ENCODE data around the gene KCNMA1. TPM values are rescaled to one million over a fixed set of nuclear protein-coding genes. Genes with fewer than 3 reads are reported as not detected.

KCNMA1 gene
- total and polyA plus RNA-seq, 2 donors (not counting 1 experiment from before 2014, with no cell fraction given), result 0.82 to 3.1 TPM

DNA sequence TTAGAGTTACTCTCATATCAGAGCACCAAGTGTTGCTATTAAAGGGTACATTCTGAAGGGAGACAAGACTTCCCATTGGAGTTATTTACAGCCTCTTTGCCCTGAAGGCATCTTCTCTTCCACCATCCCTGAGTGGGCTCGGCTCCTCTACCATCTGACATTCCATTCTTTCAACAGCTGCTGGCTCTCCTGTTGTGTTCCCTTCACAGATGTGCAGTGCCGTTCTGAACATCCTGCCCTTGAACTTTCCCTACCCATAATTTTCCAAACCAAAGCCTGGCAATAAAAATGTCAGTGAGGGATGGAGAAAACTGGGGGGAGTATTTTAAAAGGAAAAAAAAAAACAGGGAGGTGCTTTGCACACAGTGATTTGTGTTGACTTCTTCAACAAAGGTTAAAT, 392.9 kb downstream of the KCNMA1 start:
- ChIA-PET POLR2A (no interaction called here), CTCF (interaction anchor here (1.6 kb wide), 1 partner anchor 79 kb away, joined by 3 read pairs; no protein-coding TSS in a partner anchor)
- no CpG with 5 or more reads among the region's 2 CpGs for WGBS (ENCODE audit: insufficient coverage)
- H3K36me3 ChIP-seq (replicated peaks in 1 of 2; ENCODE audit: control extremely low read depth in 1 of 2, control insufficient read depth in 1 of 2, extremely low read depth in 1 of 2, insufficient read depth in 2 of 2, low read length in 1 of 2), result no peaks in the 10 kb centered on the region
- H3K27ac ChIP-seq (ENCODE audit: low read length in 2 of 2), result no peak overlapping the region
- Mint-ChIP-seq H3K4me1 (peaks cover 3% of the 10 kb centered on the region), H3K27ac (no peak overlapping the region), H3K27me3 (no peaks in the 10 kb centered on the region), H3K9me3 (ENCODE audit: insufficient read depth) (no peaks in the 10 kb centered on the region), H3K4me3 (no peak overlapping the region)
- H3K9me3 ChIP-seq (ENCODE audit: control extremely low read depth in 1 of 3, control insufficient read depth in 2 of 3, insufficient read depth in 1 of 3, low read length in 2 of 3), result no peaks in the 10 kb centered on the region
- H3K4me1 ChIP-seq (ENCODE audit: control insufficient read depth in 2 of 2, insufficient read depth in 2 of 2, low read length in 2 of 2), result no peaks in the 10 kb centered on the region
- H3K27me3 ChIP-seq (replicated peaks in 1 of 4; ENCODE audit: control extremely low read depth in 1 of 4, control insufficient read depth in 3 of 4, insufficient read depth in 4 of 4, low read length in 3 of 4), result no peaks in the 10 kb centered on the region
- no peak overlapping the region for H3K4me2 ChIP-seq (replicated peaks; ENCODE audit: low read depth, low read length, poor library complexity, severe bottlenecking)
- no peak overlapping the region for H3K9ac ChIP-seq (ENCODE audit: low read length)
- intact Hi-C loops (cut with micrococcal nuclease), result no loop called here
- H4K20me1 ChIP-seq (ENCODE audit: control insufficient read depth, insufficient read depth, low read length, poor library complexity, severe bottlenecking), result no peaks in the 10 kb centered on the region
- DNase-seq (no peak), ATAC-seq (ENCODE audit: low read depth) (no peak)
- H3K4me3 ChIP-seq (ENCODE audit: control extremely low read depth in 1 of 5, extremely low read depth in 1 of 5, insufficient read depth in 1 of 5, low read depth in 2 of 5, low read length in 4 of 5), result no peak overlapping the region
- no peak for TF ChIP-seq EZH2 (IDR thresholded peaks at IDR 0.05; ENCODE audit: borderline replicate concordance, insufficient read depth, low read depth, low read length, poor library complexity, severe bottlenecking)
- TF ChIP-seq, protein P1, sequence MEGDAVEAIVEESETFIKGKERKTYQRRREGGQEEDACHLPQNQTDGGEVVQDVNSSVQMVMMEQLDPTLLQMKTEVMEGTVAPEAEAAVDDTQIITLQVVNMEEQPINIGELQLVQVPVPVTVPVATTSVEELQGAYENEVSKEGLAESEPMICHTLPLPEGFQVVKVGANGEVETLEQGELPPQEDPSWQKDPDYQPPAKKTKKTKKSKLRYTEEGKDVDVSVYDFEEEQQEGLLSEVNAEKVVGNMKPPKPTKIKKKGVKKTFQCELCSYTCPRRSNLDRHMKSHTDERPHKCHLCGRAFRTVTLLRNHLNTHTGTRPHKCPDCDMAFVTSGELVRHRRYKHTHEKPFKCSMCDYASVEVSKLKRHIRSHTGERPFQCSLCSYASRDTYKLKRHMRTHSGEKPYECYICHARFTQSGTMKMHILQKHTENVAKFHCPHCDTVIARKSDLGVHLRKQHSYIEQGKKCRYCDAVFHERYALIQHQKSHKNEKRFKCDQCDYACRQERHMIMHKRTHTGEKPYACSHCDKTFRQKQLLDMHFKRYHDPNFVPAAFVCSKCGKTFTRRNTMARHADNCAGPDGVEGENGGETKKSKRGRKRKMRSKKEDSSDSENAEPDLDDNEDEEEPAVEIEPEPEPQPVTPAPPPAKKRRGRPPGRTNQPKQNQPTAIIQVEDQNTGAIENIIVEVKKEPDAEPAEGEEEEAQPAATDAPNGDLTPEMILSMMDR (IDR thresholded peaks at IDR 0.05), result no peak
- H3K79me2 ChIP-seq (ENCODE audit: control insufficient read depth, insufficient read depth, low read length), result no peaks in the 10 kb centered on the region
- no peak overlapping the region for H2AFZ ChIP-seq (ENCODE audit: insufficient read depth, low read depth, low read length, poor library complexity, severe bottlenecking)

- no peaks in the 10 kb centered on the region for H4K20me1 ChIP-seq (ENCODE audit: control insufficient read depth, insufficient read depth, low read length, poor library complexity, severe bottlenecking)
- H3K4me1 ChIP-seq (ENCODE audit: control insufficient read depth in 2 of 2, insufficient read depth in 2 of 2, low read length in 2 of 2), result no peaks in the 10 kb centered on the region
- H3K9me3 ChIP-seq (ENCODE audit: control extremely low read depth in 1 of 3, control insufficient read depth in 2 of 3, insufficient read depth in 1 of 3, low read length in 2 of 3), result no peaks in the 10 kb centered on the region
- Mint-ChIP-seq H3K4me3 (no peak overlapping the region), H3K4me1 (peaks cover 3% of the 10 kb centered on the region), H3K27ac (no peak overlapping the region), H3K27me3 (no peaks in the 10 kb centered on the region), H3K9me3 (ENCODE audit: insufficient read depth) (no peaks in the 10 kb centered on the region)
- no peak for TF ChIP-seq EZH2 (IDR thresholded peaks at IDR 0.05; ENCODE audit: borderline replicate concordance, insufficient read depth, low read depth, low read length, poor library complexity, severe bottlenecking)
- TF ChIP-seq, protein P1 (IDR thresholded peaks at IDR 0.05), result no peak
- CTCF ChIA-PET, result no interaction called here
- no peak overlapping the region for H2AFZ ChIP-seq (ENCODE audit: insufficient read depth, low read depth, low read length, poor library complexity, severe bottlenecking)
- WGBS (ENCODE audit: insufficient coverage), result no CpG with 5 or more reads among the region's 2 CpGs
- ATAC-seq (ENCODE audit: low read depth) (no peak), DNase-seq (no peak)
- intact Hi-C loops (cut with micrococcal nuclease), result no loop called here
- no peak overlapping the region for H3K4me3 ChIP-seq (ENCODE audit: control extremely low read depth in 1 of 5, extremely low read depth in 1 of 5, insufficient read depth in 1 of 5, low read depth in 2 of 5, low read length in 4 of 5)
- no peaks in the 10 kb centered on the region for H3K27me3 ChIP-seq (replicated peaks in 1 of 4; ENCODE audit: control extremely low read depth in 1 of 4, control insufficient read depth in 3 of 4, insufficient read depth in 4 of 4, low read length in 3 of 4)
- POLR2A ChIA-PET, result no interaction called here
- no peak overlapping the region for H3K4me2 ChIP-seq (replicated peaks; ENCODE audit: low read depth, low read length, poor library complexity, severe bottlenecking)
- H3K27ac ChIP-seq (ENCODE audit: low read length in 2 of 2), result no peak overlapping the region
- no peak overlapping the region for H3K9ac ChIP-seq (ENCODE audit: low read length)
- H3K36me3 ChIP-seq (replicated peaks in 1 of 2; ENCODE audit: control extremely low read depth in 1 of 2, control insufficient read depth in 1 of 2, extremely low read depth in 1 of 2, insufficient read depth in 2 of 2, low read length in 1 of 2), result no peaks in the 10 kb centered on the region
- no peaks in the 10 kb centered on the region for H3K79me2 ChIP-seq (ENCODE audit: control insufficient read depth, insufficient read depth, low read length)
Measured at GRCh38 chr10:77244286-77244685, 393.3 kb downstream of the KCNMA1 start.

Data from B cell (primary cell).